T47D (cell line): Measurements from ENCODE around the gene LIN28A.

Source experiments
- DNase-seq, 2 experiments: peaks; one replicate each; pipeline versions ENCODE4 v3.0.0 to v3.0.0-alpha.2; 2011 to 2012; ENCODE audit warnings: low read depth in 1 of 2, low spot score in 1 of 2
- JUND ChIP-seq: IDR thresholded peaks from 2 replicates; pipeline ENCODE4 v1.6.1; 2012; ENCODE audit warnings: low read depth
- in situ Hi-C: cut with HindIII; loops from 2 replicates; pipeline ENCODE4 v1.10.0; 2016; ENCODE audit warnings: low sequenced_read_pairs, low pct_unique_long_range_greater_than_20kb

The LIN28A gene

DNA sequence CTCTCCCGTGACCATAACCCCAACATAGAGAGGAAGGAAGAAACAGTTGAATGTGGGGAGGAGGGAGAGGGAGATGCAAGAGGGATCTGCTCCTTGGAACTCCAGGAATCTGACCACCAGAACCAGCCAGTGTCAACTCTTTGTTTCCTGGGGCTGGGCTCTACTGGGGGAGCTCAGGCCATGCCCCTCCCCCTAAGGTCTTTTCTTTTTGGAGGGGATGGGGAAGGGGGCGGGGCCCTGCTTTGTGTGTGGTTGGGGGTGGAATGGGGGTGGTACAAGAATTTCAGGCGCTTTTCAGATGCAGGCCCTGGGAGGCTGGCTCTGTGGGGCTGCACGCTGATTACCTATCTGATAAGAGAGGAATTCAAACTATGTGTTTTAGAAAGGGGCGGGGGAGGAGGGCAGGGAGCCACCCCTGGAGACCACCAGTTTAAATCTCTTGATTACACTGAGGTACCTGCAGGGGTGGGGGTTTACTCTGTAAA lies 8.3 kb downstream of the LIN28A start:
- TF ChIP-seq JUND = no peak
- no peak for DNase-seq
- in situ Hi-C loops = no loop called here

DNA sequence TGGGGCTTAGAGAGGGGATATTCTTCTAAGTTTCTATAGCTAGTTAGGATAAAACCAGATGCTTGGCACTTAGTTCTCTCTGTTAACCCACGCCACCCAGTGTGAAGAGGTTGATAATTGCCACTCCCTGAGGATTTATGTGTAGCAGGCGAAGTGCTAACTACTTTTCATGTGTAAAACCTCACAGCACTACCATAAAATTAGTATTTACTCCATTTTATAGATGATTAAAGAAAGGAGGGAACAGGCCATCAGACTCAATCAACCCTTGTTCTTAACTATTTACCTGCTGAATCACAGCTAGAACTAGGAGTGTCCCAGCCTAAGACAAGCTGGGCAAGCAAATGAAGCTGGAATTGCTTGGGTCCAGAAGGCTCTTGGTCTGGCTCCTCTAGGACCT lies 8.9 kb downstream of the LIN28A start:
- in situ Hi-C loops = no loop called here
- DNase-seq = no peak

DNA sequence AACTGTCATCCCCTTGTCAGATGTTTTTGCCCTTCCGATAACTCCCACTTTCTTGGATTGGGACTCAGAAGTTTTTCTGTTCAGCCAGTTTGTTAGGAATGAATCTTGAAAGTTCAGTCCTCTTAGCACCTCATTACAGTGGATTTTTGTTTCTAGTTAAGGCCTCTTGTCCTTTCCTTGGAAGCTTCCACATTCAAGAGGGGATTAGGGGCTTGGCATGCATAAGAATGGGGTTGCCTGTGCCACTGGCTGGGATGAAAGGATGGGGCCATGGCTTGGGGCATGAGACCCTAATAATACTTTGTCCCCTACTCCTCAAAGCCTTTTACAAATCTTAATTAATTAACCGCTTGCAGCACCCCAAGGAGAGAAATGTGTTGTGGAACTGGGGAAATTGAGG lies 19.1 kb downstream of the LIN28A start:
- in situ Hi-C loops = no loop called here
- DNase-seq = no peak
- no peak for TF ChIP-seq JUND

More for the DNA sequence above, 8.9 kb downstream of the LIN28A start:
- no peak for TF ChIP-seq JUND

GRCh38 chr1:26431979-26432695 lies 21.5 kb downstream of the LIN28A start, which contains the start of gene DHDDS:
TSS of gene DHDDS (plus strand) at chr1:26432321. CDS start at chr1:26432946, 625 bp downstream.
- TF ChIP-seq JUND = no peak
- in situ Hi-C loops = no loop called here
- DNase-seq = peak; percentile 74 to 98

GRCh38 chr1:26432793-26433192 lies 22.2 kb downstream of the LIN28A start:
- in situ Hi-C loops = no loop called here
- no peak for TF ChIP-seq JUND
- no peak for DNase-seq

GRCh38 chr1:26434161-26434752 lies 23.6 kb downstream of the LIN28A start:
- no peak for DNase-seq
- TF ChIP-seq JUND = no peak
- in situ Hi-C loops = no loop called here

DNA sequence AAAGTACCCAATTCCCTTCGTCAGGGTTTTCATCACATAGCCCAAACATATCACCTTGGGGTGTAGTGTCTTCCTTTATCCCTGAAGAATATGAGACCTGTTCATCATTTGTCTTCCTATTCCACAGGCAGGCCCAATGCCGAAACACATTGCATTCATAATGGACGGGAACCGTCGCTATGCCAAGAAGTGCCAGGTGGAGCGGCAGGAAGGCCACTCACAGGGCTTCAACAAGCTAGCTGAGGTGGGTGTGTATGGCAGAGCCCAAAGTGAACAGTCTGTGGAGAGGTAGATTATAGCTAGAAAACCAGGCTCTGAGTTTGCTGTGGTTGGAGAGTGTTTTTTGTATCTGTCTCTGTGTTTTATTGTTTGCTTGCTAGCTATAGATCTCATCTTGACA lies 27.4 kb downstream of the LIN28A start:
- no peak for TF ChIP-seq JUND
- in situ Hi-C loops = no loop called here
- DNase-seq = no peak

DNA sequence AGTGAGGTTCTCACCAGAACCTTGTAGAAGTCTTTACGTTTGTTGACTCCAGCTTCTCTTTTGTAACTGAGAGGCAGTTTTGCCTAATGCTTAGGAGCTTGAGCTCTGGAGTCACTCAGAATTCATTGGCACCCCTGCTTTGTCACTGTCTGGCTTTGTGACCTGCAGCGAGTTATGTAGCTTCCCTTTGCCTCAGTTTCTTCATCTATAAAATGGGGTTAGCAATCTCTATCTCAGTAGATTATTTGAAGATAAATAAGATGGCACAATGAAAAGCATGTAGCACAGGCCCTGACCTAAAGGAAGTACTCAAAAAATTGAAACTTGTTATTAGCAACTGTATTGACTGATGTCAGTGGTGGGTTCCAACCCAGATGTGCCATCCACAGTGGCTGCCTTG lies 29.6 kb downstream of the LIN28A start:
- TF ChIP-seq JUND = no peak
- in situ Hi-C loops = no loop called here
- DNase-seq = no peak

- in situ Hi-C loops = no loop called here
- DNase-seq = no peak
- no peak for TF ChIP-seq JUND
Observed at GRCh38 chr1:26449868-26450267, 39.3 kb downstream of the LIN28A start.

- in situ Hi-C loops = no loop called here
- TF ChIP-seq JUND = no peak
Observed at GRCh38 chr1:26450908-26451307, 40.3 kb downstream of the LIN28A start.

GRCh38 chr1:26452459-26453183 lies 42.0 kb downstream of the LIN28A start:
- no peak for DNase-seq
- in situ Hi-C loops = no loop called here
- TF ChIP-seq JUND = no peak

More at GRCh38 chr1:26450908-26451307, 40.3 kb downstream of the LIN28A start:
- no peak for DNase-seq

DNA sequence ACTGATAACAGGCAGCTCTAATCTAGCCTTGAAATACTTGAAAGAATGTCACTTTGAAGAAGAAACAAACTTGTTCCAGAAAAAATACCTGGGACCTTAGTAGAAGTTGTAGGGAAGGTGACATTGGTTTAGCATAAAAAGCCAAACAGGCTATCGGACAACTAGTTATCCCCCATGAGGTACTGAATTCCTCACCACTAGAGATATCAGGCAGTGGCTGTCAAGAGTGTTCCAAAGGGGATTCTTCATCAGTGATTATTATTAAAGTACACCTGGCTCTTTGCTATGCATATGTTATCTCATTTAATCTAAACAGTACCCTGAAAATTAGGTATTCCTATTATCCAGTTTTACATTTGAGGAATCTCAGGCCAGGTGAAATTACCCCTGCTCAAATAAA lies 48.5 kb downstream of the LIN28A start:
- TF ChIP-seq JUND = no peak
- DNase-seq = no peak
- in situ Hi-C loops = no loop called here

- in situ Hi-C loops = no loop called here
- DNase-seq = no peak
- TF ChIP-seq JUND = no peak
Observed at GRCh38 chr1:26459573-26460031, 49.0 kb downstream of the LIN28A start.
